DLD1 (cell line): ENCODE data around the gene CTTN.

ENCODE experiments used
- in situ Hi-C: cut with HindIII; loops from 2 replicates; pipeline ENCODE4 v1.10.0; 2017; ENCODE audit warnings: low sequenced_read_pairs

CTTN gene

GRCh38 chr11:70471254-70471653 lies 72.9 kb downstream of the CTTN start:
- in situ Hi-C loops: no loop called here

DNA sequence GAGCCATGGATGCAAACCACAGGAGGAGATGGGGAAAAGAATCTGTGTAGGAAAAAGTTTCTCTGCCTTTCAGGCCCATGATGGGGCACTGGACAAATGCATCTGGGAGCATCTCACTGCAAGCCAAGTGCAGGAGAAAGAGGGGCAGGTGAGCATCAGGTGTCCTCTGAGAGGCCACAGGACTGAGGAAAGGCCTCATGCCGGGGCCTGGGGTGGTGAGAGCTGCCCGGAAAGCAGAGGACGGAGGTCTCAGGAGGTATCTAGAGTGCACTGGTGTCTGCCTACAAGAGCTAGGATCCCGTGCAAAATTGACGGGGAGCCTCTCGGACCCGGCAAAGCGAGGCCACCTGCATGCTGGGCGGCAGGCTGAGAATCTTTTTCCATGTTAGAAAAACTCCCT lies 73.9 kb downstream of the CTTN start:
- in situ Hi-C loops: no loop called here

DNA sequence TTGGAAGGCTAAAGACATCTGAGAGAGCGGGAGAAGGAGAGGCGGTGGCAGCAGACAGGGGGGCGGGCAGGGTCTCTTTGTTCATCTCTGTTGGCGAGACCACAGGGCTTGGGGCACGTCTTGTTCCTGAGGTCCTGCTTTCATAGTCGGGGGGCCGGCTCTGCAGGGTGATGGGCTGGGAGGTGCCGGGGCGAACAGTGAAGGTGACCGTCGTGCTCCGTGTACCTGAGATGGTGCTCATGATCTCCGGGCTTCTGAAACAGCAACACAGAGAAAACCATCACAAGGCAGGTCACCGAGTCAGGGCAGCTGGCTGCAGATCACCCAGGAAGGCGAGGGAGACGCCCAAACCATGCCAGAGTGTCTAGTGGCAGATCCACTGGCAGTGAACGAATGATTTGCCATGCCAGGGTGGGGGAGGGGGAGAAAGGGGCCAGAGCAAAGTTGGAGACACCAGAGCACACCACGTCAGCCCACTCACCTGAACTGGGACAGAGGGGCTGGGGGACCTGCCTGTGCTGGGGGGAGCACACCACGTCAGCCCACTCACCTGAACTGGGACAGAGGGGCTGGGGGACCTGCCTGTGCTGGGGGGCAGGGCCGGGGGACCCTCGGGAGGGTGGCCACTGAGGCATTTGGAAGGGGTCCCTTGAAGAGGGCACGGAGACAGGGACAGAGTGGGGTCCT lies 75.0 kb downstream of the CTTN start:
- in situ Hi-C loops: no loop called here

DNA sequence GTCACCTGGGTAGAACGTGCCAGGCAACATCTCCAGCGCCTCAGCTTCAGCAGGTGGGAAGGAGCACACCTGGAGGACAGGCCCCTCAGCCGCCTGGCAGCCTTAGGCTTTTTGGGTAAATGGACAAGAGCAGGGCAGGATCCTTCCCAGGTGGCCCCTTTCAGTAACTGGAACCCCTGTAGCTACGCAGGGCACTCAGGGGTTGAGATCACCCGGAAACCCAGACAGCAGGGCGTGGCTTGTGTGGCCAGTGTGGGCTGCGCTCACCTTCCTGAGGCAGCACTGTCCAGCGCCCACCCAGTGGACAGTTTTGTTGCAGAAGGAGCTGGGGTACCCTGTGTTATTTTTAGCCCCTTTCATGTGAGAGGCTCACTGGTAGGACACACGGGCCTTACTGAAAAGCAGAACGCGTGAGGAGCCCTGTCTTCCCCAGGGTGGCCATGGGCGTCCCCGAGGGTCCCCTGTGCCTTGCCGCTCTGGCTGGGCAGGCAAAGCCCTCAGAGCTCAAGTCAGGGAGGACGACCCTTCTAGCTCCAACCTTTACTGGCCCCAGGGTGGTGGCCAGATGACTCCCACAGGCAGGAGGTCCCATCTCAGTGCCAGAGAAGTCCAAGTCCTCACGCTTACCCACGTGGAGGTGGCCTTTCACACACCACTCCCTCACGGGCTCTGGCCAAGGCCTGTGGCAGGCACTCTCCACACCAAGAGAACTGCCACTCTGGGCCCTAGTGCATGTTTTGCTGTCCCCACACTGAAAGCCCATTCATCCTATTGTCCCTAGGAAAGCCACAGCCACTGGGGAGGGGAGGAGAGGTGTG lies 75.8 kb downstream of the CTTN start:
- in situ Hi-C loops: no loop called here

- in situ Hi-C loops: no loop called here
These were observed 76.4 kb downstream of the CTTN start for GRCh38 chr11:70474710-70475109.

GRCh38 chr11:70476669-70477068 lies 78.3 kb downstream of the CTTN start:
- in situ Hi-C loops: no loop called here

GRCh38 chr11:70477176-70477575 lies 78.8 kb downstream of the CTTN start:
- in situ Hi-C loops: no loop called here

DNA sequence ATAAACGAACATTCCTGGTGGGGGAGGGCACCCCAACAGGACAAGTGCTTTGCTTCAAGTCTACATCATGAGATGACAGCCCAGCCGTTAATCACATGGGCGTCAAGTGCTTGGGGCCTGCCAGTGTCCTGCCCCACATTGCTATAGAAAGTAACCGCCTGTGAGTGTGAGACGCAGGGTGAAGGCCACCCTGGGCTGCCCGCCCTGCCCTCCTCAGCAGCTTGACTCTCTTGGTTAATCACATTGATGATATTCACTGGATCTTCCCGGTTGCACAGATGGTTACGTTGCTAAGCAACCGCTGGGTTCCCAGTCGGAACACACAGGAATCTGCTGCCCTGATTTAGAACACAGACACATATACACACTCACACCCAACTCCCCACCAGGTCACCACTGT lies 79.3 kb downstream of the CTTN start:
- in situ Hi-C loops: no loop called here

DNA sequence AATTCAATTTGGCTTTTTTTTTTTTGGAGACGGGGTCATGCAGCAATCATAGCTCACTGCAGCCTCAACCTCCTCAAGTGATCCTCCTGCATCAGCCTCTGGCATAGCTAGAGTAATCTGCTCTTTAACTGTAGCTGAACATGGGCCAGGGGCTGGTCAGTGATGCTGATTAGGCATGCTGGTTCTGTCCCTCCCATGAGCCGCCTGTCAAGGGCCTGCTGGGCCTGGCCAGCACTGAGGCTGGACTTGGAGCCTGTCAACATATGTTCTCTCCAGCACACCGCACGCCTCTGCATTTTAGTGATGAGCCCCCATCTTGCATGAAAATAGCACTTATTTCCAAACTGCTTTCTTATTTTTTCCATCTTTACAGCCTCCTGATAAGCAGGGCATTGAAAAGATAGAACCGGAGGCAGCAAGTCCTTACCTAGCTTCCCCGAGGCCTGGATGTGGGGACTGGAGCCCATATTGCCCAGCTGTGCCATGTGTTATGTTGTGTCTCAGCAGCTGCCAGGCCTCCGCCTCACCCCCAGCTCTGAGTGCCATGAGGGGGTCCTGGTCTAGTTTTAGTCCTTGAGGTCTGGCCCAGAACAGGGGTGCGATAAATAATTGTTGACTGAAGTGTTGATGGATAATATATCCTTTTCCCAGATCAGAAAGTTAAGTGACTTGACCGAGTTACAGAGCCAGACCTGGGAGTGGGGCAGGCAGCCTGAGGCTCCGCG lies 80.0 kb downstream of the CTTN start:
- in situ Hi-C loops: no loop called here

- in situ Hi-C loops: no loop called here
These were observed 82.4 kb downstream of the CTTN start for GRCh38 chr11:70480711-70481110.

- in situ Hi-C loops: no loop called here
These were observed 83.5 kb downstream of the CTTN start for GRCh38 chr11:70481625-70482528.

DNA sequence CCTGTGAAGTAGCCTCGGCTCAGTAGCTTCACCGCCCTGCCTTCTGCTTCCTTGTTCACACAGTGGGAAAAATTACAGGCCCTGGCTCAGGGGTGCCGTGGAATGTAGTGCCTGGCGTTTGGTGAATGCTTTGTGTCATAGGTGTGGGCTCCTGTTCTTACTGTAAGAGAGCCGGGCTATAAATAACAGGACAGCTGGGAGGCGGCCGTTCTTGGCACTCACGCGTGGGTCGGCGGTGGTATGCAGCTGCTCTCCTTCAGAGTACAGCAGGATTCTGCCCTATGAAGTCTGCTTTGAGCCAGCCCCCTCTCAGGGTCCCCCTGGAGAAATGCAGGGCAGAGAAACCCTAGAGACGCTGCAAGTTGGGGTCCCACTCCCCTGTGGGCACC lies 84.2 kb downstream of the CTTN start:
- in situ Hi-C loops: no loop called here

DNA sequence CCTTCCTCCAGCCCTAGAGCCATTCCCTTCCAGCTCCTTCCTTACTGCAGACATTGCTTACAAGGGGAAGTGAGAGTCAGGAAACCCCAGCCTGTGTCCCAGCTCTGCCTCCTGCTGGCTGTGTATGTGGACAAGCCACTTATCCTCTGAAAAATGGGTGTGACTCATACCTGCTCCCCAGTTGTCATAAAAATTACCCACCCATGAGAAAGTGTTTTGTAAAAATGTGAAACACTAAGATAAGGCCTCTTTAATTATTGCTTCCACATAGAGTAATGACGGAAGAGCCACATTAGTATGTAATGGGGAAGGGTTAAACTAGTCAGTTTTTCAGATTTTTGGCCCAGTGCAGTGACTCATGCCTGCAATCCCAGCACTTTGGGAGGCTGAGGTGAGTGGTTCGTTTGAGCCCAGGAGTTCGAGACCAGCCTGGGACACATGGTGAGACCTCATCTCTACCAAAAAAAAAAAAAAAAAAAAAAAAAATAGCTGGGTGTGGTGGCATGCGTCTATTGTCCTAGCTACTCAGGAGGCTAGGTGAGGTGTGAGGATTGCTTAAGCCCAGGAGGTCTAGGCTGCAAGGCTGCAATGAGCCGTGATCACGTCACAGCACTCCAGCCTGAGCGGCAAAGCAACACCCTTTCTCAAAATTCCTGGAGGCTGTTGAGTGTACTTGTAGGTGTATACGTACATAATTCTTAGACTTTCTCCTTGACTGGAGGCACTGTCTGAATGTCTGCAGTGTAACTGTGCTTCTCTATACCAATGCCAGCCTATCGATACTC lies 84.9 kb downstream of the CTTN start:
- in situ Hi-C loops: no loop called here

DNA sequence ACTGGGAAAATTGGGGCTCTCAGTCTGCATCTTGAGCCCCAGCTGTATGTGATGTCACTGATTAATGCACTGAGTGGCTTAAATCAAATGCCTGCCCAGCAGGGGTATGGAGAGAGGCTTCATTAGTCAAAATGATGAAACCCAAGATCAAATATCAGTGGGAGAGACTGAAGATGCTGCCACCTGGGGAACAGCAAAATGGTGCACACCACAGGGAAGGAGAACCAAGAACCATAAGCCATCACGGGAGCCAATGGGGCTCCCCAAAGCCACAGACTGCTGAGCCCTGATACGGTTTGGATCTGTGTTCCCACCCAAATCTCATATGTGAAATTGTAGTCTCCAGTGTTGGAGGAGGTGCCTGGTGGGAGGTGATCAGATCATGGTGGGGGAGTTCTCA lies 85.6 kb downstream of the CTTN start:
- in situ Hi-C loops: no loop called here

DNA sequence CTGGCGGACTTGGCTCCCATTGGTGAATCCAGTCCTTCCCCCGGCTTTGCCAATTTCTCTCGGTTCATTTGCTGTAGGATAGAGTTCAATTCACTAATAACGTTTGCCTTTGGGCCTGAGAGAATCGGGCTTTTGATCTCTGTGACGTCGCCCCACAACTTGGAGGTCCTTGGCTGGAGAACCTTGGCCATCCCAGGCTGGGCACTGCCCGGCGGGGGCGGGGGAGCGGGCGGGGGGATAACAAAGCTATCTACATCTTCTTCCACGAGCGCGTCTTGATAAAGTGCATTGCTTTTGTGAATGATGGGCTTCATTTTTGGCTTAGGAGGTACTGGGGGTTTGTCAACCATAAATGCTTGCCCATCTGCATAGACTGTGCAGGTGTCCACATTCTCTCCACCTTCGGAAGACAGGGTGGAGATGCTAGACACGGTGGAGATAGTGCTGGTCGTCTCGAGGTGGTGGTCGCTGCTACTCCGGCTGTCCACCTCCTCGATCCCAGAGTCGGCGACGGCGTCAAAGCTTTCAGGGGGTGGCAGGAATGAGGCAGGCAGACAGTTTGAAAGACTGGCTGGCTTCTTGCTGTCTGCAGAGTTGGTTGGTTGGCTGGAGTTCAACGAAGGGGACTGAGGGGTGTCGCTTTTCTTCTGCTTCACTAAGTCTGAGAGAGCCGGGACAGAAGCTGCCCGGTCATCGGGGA lies 87.1 kb downstream of the CTTN start:
- in situ Hi-C loops: no loop called here

DNA sequence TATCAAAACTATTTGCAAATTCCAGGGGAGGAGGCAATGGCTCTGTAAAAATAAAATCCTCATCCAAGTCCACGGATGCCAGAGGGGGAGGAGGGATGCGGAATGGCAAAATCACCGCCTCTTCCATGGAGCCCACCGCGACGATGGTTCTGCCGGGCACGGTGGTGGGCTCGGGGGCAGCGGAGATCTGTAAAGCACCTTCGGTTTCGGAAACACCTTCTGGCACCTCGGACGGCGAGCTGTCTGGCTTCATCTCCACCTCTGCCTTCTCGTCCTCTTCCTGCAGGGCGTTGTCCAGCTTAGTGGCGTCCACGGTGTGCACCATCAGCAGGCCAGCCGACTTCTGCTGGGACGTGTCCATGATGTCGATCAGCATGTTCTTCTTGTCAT lies 87.7 kb downstream of the CTTN start:
- in situ Hi-C loops: no loop called here
